ENCODE data around the gene CELSR3.

GRCh38 chr3:48684480-48685143, 21.9 kb upstream of the CELSR3 start:
- TF ChIP-seq CTCF (conservative IDR thresholded peaks at IDR 0.05; ENCODE audit: low read depth, low read length) (no peak), POLR2A (IDR thresholded peaks at IDR 0.05; ENCODE audit: low read depth, low read length) (no peak)
